Right lung (tissue), 5 donors: Measurements from ENCODE around the gene TLR2. TPM values are rescaled to one million over a fixed set of nuclear protein-coding genes. Genes with fewer than 3 reads are reported as not detected.
"Not testable (repeated sequence)": the region's sequence is repeated elsewhere in the genome, so short reads cannot be mapped to it uniquely, and the experiment has no call there.

Experiments
- DNase-seq, 2 donors: peaks; one replicate each; pipeline ENCODE4 v3.0.0-alpha.2; 2013
- polyA plus RNA-seq, 5 donors: library from polyadenylated mRNA; unstranded; fragments of 120-200 nt; gene quantifications; one replicate each; pipeline versions ENCODE4 v1.2.1 to v1.2.3, GENCODE V29; 2013; ENCODE audit warnings: inconsistent platforms in 1 of 5, low replicate concordance in 1 of 5; ENCODE audit not compliant: insufficient read length in 5 of 5, insufficient read depth in 1 of 5

The TLR2 gene
- polyA plus RNA-seq, 5 donors = 22.5 to 46.2 (median 31.9) TPM

DNA sequence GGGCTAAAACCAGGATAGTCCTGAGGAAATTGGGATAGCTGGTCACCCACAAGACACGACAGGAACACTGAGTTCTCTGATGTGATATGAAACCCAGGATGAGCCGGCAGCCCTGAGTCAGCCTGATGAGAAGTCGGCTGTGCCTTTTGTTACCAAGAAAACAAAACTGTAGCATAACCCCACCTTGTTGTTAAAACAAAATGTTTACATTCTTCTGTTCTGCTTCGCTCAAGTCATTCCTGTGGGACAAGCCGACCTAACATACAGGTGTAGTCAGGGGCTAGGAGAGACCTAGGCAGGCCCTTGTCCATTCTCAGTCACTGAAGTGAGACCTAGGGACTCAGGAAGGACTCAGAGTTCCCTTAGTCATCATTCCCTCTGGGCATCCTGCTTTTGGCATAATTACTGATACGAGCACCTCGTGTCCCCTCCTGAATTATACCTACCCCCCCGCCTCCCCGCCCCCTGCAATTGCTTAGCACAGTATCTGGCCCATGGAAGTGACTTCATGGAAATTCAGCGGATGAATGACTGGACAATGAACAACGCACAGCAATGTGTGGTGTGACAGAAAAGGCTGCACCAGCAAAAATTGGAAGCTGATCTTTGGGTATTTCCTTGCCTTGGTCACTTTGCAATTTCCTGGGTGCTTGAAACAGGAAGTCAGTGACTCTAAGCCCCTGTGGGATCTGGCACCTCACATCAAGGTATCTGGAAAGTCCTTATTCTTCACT, 31.9 kb upstream of the TLR2 start:
- no peak for DNase-seq

DNA sequence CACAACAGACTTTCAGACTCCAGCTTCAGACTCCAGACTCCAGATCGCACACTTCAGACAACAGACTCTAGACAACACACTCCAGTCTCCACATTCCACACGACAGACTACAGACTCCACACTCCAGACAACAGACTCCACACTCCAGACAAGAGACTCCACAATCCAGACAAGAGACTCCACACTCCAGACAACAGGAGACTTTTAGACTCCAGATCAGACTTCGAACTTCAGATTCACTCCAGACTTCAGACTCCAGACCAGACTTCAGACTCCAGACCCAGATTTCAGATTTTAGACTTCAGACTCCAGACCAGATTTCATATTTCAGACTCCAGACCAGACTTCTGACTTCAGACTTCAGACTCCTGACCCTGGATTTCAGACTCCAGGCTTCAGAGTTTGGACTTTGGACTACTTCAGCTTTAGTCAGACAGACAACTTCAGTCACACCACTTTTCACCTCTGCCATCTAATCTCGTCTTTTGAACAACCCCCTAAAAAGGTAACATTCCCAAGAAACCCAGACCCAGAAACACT, 29.0 kb upstream of the TLR2 start:
- no peak for DNase-seq

DNA sequence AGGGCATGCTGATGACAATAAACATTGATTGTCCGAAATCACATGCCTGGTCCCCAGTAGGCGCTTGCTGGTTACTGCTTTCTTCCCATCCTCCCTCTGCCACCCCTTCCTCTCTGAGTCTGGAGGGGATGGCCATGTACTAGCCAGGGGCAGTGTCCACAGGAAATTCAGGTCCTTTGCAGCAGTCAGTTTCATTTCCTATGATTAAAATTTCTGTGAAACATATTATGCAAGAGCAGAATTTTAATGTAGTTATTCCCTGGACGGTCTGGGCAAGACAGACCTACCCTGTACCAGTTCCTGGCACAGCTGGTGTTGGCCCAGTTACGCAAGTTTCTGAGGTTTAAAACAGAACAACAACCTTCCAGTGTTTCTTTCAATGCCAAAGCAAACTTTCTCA, 28.2 kb upstream of the TLR2 start:
- DNase-seq = no peak

DNA sequence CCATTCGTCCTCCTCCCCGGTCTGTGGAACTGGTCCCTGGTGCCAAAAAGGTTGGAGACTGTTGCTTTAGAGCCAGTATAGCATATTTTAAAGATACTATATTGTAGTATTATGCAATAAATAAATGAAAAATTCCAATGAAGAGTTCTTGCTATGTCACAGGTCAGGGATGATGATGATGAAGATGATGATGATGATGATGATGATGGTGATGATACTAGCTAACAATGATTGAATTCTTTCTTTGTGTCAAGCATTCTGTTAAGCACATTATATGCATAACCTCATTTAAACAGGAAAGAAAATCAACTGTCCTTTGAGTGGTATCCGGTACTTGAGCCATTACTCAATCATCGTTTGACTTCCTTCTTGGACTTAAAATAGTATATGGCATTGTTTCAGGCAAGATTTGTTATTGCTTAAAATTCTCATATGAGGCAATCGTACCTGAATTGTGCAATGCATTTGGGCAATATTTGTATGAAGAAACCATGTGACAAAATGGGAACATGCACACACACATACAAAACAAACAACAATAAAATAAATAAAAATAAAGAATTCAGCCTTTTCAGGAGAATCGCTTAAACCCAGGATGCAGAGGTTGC, 22.8 kb upstream of the TLR2 start:
- peak; percentile 59 to 61 for DNase-seq

DNA sequence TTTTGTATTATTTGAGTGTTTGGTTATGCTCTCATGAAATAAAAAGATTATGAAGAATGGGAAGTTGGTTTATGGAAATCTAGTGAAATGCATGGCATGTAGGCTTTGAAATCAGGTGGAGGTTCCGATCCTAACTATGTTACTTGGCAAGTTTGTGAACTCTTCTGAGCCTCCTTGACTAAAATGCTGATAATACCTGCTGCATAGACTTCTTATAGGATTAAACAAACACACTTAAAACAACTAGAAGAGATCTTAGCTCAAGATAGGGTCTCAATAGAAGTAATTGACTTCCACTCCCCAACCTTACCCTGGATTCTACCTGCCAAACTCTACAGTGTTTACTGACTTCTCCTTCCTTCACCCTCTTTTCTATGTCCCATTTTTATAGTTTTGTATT, 22.2 kb upstream of the TLR2 start:
- peak; percentile 37 to 44 for DNase-seq

DNA sequence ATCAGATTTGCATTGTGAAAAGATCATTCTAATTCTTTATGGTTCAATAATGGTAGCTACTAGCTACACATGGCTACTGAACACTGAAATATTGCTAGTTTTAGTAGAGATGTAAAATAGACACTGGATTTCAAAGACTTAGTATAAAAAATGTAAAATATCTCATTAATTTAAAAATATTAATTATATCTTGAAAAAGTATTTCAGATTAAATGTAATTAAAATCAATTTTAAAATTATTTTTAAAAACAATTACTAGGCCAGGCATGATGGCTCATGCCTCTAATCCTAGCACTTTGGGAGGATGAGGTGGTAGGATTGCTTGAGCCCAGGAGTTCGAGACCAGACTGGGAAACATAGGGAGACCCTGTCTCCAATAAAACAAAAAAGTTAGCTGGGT, 20.4 kb upstream of the TLR2 start:
- no peak for DNase-seq

DNA sequence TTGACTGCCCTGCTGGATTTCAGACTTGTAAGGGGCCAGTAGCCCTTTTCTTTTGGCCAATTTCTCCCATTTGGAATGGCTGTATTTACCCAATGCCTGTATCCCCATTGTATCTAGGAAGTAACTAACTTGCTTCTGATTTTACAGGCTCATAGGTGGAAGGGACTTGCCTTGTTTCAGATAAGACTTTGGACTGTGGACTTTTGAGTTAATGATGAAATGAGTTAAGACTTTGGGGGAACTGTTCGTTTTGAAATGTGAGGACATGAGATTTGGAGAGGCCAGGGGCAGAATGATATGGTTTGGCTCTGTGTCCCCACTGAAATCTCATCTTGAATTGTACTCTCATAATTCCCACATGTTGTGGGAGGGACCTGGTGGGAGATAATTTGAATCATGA, 17.6 kb upstream of the TLR2 start:
- not testable (repeated sequence) for DNase-seq

DNA sequence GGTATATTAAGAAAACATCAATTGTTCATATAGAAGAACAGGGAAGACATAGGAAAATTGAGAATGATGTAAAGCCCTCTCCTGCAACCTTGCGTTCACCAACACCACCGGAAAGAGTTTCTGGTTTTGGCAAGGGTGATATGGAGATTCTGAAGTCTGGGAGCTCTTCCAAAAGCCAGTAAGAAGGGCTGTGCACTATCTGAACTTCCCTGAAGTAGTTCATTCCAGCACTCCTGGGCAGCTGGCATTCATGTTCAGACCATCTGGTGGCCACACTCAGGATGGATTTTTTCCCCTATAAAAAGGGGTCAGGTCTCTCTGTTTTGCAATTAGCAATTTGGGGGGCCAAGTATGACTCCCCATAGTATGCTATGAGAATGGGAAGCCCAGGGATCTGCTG, 15.4 kb upstream of the TLR2 start:
- no peak for DNase-seq

DNA sequence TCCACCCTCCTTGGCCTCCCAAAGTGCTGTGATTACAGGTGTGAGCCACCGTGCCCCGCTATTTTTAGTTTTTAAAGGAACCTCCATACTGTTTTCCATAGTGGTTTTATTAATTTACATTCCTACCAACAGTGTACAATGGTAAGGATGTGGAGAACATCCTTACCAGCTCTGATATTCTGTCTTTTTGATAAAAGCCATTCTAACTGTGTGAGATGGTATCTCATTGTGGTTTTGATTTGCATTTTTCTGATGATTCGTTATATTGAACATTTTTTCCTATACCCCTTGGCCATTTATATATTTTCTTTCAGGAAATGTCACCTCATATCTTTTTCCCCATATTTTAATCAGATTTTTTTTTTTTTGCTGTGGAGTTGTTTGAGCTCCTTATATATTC, 14.2 kb upstream of the TLR2 start:
- no peak for DNase-seq

DNA sequence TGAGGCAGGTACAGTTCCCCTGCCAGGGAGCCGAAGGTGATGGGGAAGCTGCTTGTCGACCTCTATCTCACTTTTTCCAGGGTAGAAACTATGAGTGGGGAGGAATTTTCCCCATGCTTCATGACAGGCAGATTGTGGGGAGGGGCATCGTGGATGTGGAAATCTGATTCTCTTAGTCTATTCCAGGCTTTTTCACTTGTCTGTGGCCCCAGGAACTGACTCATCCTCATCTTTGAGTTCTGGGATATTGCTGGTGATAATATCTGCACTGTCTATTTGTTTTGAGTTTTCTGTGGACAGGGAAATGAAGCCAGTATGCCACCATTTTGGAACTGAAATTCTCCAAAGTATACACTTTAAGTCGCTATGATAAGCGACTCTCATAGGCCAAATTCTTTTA, 7.6 kb upstream of the TLR2 start:
- no peak for DNase-seq

DNA sequence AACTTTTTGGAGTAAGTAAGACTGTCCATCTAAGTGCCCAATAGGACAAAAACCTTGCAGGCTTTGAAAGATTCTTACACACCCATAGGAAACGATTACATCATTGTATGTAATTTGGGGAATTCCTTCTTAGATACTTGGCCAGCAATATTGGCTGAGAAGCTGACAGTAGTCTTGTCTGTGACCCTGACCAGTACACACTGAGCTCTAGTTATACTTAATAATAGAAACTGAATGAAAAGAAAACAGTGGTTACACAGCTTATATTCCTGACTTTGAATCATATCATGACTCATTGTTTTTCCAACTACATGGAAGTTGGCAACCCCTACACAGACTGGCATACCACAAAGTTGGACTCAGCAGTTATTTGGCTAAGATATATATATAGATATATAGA, 7.1 kb upstream of the TLR2 start:
- no peak for DNase-seq

DNA sequence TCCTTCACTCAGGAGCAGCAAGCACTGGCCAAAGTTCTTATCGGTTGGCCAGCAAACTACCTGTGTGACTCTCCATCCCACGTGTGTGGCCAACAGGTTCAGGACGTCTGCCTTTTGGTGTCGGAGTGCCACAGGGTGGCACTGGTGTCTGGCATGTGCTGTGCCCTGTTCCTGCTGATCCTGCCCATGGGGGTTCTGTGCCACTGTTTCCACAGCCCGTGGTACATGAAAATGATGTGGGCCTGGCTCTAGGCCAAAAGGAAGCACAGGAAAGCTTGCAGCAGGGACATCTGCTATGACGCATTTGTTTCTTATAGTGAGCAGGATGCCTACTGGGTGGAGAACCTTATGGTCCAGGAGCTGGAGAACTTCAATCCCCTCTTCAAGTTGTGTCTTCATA, 4.6 kb upstream of the TLR2 start:
- no peak for DNase-seq

DNA sequence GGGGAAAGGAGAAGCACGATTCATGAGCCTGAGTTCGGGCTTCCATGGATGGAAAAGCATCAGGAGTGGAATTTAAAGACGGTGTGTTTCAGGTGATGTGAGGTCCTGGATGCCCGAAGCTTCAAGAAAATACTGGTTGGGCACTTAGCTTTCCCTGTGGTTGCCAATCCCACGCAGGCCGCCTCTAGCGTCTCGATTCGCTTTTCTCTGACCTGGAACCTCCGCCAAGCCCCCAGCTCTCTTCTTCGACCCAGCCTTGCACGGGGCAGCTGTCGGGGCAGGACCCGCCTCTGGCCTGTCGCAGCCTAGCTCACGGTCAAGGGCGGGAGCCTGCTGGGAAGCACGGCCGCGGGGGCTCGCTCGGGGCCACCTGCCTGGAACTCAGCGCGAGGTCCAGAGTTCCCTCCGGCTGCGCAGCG, 308 bp upstream of the TLR2 start:
- peak in 1 of 2 donors; percentile 10 for DNase-seq

DNA sequence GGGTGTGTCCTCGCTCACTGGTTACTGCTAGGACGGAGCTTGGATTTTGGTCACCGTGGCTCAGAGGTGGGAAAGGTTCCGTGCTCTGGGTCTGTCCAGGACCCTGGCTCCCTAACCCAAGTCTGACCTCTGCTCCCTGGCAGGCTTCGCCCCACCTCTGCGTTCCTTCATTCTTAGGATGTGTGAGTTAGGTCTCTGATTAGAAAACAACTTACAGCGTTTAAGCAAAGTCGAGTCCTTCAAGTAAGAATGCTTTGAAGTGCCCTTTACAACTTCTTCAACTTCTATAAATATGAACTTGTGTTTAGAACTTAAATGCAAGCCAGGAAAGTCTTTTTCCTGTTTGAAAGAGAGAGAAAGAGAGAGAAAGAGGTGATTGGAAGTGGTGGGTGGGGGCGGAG, 891 bp downstream of the TLR2 start:
- DNase-seq = peak; percentile 53 to 60

DNA sequence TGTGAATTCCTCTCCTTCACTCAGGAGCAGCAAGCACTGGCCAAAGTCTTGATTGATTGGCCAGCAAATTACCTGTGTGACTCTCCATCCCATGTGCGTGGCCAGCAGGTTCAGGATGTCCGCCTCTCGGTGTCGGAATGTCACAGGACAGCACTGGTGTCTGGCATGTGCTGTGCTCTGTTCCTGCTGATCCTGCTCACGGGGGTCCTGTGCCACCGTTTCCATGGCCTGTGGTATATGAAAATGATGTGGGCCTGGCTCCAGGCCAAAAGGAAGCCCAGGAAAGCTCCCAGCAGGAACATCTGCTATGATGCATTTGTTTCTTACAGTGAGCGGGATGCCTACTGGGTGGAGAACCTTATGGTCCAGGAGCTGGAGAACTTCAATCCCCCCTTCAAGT, 20.4 kb downstream of the TLR2 start:
- no peak for DNase-seq

DNA sequence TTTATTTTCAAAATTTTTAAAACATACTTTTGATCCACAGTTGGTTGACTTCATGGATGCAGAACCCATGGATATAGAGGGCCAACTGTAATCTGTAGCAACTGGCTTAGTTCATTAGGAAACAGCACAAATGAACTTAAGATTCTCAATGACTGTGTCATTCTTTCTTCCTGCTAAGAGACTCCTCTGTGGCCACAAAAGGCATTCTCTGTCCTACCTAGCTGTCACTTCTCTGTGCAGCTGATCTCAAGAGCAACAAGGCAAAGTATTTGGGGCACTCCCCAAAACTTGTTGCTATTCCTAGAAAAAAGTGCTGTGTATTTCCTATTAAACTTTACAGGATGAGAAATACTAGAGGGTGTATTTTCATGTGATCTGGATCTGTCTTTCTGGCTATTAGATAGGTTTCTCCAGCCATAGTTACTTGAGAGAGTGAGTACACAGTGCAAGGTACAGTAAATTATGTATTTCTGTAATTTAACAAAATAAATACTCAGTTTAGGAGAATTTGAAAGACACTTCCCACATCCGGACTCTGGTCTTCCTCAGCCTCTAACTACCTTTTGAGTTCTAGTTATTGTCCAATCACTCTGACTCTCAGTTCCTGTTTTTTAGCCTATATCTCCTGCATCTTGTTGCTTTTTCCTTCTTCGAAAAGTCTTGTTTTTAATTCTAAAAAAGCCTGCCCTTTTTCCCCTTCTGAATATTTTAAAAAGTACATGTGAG, 21.8 kb downstream of the TLR2 start:
- no peak for DNase-seq

DNA sequence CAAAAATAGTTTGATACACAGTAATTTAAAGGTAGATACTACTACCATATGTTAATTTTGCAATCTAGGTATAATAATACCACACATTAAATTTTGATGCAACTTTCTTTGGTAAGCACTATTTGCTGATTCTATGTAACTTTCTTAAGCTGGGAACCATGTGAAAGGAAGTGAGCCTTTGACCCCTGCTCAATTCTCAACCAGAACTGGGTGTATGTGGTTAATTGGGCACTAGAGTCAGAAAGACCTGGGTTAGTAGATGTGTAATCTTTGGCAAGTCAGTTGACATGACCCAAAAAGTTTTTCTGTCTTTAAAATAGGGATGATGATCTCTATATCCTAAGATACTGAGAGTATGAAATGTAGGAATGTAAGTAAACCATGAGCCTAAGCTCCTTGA, 22.4 kb downstream of the TLR2 start:
- DNase-seq = no peak

DNA sequence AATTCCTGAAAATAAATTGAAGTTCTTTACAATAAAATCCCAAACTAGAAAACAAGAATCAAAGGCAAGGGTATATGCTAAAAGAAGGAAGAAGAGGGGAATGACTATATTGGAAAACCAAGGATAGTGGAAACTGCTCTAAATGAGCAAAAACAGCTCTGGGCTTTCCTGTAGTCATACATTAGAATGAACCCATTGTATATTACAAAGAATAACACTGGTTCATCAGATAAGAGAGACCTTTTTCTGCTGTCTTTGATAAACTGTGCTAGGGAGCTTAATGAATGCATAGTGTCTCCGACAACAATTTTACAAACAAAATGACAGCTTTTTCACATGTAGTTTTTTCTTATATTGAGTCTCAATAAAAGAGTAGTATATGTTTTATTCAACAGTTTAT, 26.6 kb downstream of the TLR2 start:
- no peak for DNase-seq

DNA sequence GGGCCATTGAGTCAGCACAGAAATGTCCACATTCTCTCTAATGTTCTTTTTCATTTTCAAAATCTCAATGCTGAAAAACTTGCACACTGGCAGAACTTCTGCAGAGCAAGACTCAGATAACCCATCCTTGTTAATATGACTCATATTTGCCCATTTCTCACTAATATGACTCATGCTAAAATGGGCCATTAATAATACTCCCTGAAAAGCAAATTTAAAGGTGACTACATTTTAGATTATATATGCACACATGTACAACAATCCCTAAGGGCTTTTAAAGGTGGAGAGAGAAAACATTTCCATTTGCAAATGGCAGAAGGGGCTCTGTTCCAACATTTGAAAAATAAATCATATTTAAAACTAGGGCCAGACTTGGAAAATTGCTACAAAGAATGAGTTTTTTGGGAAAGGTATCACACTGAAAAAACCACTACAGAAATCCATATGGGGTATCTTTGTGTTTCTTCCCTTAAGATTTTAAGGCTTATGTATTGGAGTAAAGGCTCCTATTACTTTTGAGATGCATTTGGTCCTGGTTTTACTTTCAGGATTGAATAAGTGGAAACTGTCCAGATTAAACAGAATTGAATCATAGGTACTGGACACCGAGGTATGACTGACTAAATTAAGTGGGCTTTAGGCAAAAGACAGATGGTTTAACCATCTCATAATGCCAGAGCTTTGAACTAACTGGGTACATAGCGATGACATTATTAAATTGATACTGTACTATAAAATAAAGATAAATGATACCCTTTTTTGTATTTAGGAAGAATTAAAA, 30.0 kb downstream of the TLR2 start:
- no peak for DNase-seq

DNA sequence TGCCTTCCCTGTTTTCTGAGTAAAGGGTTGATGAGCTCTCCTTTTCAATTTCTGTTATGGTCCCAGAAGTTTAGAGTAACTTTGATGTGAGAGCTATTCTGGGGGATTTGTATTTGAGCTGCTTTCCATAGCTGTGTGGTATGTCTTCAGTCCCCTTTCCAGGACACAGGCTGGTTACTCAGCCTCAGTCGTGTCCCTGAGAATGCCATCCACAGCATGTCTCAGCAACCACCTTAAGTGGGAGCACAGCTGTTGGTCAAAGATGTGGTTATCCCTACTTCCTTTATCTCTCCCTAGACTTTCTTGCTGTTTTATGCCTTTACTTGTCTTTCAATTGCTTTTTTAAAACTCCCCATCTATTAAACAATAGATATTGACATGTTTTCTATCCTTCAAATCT, 38.0 kb downstream of the TLR2 start:
- no peak for DNase-seq

DNA sequence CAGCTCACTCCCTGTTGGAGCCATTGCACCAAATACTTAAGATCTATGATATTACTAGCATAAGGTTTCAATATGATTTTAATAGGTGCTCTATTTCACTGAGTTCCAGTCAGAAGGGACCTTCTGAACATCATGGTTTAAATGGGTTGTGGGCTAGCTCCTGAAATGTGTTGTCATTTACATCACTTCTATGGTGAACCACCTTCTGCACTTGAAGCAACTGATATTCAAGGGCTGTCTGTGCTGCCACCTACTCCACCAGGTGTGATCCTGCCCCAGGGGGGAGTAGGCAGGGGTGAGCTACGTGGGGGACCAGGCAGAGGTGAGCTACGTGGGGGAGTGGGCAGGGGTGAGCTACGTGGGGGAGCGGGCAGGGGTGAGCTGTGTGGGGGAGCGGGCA, 40.5 kb downstream of the TLR2 start:
- DNase-seq = no peak
